ENCODE data around the gene KCNQ1.

KCNQ1 gene

GRCh38 chr11:2838676-2839294 lies 394.0 kb downstream of the KCNQ1 start:
- no peak for DNase-seq (ENCODE audit: low read depth)

GRCh38 chr11:2839395-2839943 lies 394.7 kb downstream of the KCNQ1 start:
- no peak for DNase-seq (ENCODE audit: low read depth)

DNA sequence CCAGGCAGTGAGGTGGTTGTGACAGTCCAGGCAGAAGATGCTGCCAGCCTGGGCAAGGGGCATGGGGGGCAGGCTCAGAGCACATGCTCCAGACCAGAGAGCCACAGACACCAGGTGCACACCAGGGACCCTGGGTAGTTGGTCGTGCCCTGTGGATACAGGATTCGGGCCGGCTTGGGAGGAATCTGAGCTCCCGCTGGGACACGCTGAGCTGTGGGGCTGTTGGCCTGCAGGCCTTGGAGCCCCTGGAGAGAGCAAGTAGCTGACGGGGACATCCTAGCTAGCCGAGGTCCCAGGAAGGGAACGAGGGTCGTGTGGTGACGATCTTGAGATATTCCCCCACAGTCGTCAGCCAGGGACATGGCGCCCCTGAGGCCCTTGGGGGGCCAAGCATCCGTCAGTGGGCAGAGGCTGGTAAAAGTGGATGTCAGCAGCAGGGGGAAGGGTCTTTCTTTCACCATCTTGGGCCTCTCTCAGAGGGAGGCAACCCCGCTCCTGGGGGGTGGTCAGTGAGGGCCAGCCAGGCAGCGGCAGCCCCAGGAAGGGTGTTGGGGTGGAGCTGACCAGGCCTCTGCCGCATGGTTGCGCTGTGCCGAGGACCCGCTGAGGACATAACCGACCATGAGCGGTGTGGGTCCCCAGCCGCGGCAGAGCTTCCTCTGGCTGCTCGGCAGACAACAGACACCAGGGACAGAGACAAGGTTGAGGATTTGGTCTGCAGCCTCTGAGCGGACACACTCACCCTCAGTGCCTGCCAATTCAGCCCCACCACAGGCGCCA lies 396.8 kb downstream of the KCNQ1 start:
- no peak for DNase-seq (ENCODE audit: low read depth)

GRCh38 chr11:2842876-2843275 lies 398.1 kb downstream of the KCNQ1 start:
- DNase-seq (ENCODE audit: low read depth), result no peak

DNA sequence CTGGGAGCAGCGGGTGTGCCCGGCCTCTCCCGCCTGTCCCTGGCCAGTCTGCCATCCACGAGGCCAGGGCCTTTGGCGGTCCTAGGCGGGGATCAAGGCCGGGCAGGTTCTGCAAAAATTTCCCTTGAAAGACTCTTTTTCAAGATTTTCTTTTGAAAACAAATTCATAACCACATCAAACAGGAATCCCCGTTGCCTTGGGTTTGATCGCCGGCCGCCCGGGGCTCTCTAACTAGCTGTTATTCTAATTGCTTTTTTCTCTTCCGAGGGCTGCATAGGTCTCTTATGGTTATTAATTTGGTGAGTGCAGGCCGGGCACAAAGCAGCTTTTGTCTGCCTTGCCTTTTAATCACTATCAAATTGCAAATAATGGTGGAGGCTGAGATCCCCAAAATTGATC lies 398.7 kb downstream of the KCNQ1 start:
- DNase-seq (ENCODE audit: low read depth), result no peak

DNA sequence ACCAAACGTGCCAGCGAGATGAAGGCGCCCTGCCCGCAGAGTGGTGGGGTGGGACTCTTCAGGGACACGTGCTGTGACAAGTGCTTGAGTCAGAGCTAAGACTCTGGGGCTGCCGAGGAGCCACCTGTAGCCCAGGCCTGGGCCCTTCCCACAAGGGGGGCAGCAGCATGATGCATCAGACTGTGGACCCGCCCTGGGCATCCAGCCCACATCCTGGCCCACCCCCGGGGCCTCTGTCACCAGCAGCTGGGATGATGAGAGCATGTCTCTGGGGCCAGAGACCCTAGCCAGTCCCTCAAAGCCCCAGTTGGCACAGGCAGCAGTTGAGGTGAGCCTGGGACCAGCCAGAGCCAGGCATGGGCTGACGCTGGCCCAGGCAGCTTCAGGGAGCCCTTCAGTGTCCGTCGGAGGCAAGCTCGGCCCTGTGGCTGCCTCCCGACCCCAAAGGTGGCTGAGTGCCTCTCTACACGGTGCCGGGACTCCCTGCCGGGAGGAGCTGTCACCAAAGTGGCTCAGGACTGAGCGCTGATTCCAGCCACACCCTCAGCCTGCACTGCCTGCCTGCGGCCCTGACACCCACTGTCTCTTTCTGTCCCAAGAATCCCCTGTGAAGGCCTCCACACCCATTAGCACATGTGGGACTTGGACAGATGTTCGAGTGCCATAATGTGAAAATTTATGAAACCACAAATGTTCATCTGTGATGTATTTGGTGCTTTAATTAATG lies 399.5 kb downstream of the KCNQ1 start:
- DNase-seq (ENCODE audit: low read depth), result no peak

- no peak for DNase-seq (ENCODE audit: low read depth)
These were observed 400.2 kb downstream of the KCNQ1 start for GRCh38 chr11:2844996-2845395.

DNA sequence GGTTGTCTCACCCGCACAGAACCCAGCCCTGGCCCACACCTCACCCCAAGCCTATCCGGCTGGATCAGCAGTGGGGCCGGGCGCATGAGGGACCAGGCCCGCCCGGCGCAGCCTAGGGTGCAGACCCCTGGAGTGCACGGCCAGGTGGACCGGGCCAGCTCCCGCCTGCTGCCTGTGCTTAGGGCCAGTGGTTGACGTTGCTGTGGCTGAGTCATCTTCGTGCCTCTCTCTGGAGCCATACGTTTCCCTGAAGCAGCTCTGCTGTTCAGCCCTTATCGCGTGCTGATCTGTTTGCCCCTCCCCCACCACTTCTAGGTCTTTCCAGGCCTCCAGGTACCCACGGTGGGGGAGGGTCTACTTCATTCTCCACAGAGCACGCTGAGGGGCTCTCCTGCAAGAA lies 401.2 kb downstream of the KCNQ1 start:
- DNase-seq (ENCODE audit: low read depth), result no peak

DNA sequence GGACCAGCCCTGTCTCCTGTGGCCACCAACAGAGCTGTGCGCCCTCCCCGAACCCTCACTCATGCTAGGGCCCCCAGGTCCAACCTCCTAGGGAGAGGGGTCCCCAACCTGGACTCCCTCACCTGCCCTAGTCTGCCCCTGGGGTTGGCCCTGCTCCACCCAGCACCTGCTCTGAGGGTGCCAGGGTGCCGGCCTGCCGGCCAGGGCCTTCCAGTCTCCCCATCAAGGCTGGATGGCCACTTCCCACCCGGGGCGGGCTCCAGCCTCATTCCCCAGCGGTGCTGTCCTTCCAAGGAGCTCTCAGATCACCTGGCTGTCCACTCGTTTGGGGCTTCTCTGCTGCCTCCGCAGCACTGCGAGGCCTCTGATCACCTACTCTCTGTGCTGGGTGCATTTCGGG lies 401.7 kb downstream of the KCNQ1 start:
- DNase-seq (ENCODE audit: low read depth), result no peak

GRCh38 chr11:2847561-2847960 lies 402.8 kb downstream of the KCNQ1 start:
- no peak for DNase-seq (ENCODE audit: low read depth)

DNA sequence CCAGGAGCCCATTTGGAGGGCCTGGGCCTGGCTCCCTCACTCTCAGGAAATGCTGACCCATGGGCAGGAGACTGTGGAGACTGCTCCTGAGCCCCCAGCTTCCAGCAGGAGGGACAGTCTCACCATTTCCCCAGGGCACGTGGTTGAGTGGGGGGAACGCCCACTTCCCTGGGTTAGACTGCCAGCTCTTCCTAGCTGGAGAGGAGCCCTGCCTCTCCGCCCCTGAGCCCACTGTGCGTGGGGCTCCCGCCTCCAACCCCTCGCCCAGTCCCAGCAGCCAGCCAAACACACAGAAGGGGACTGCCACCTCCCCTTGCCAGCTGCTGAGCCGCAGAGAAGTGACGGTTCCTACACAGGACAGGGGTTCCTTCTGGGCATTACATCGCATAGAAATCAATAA lies 403.7 kb downstream of the KCNQ1 start:
- DNase-seq (ENCODE audit: low read depth), result no peak

- no peak for DNase-seq (ENCODE audit: low read depth)
These were observed 405.4 kb downstream of the KCNQ1 start for GRCh38 chr11:2849994-2850770.

- DNase-seq (ENCODE audit: low read depth), result no peak
These were observed 408.6 kb downstream of the KCNQ1 start for GRCh38 chr11:2853401-2853800.

DNA sequence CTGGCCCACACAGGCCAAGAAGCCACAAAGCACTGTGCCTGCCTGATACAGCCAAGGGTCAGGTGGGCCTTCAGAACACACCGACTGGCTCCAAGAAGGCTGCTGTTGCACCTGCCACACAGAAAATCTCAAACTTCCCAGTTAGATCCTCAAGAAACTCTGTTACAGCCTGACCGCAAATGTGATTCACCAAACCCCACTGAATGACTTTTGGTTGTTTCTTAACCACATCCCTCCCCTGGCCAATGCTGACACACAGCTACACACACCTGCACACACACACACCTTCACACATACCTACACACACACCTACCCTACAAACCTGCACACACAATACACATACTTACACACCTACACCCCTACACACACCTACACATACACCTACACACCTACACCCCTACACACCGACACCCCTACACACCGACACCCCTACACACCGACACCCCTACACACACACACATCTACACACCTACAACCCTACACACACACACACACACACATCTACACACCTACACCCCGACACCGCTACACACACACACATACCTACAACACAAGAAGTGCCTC lies 409.3 kb downstream of the KCNQ1 start:
- no peak for DNase-seq (ENCODE audit: low read depth)

GRCh38 chr11:2855162-2855561 lies 410.4 kb downstream of the KCNQ1 start:
- DNase-seq (ENCODE audit: low read depth), result no peak

- DNase-seq (ENCODE audit: low read depth), result no peak
These were observed 412.5 kb downstream of the KCNQ1 start for GRCh38 chr11:2857276-2857675.

GRCh38 chr11:2857918-2858317 lies 413.1 kb downstream of the KCNQ1 start:
- no peak for DNase-seq (ENCODE audit: low read depth)

- DNase-seq (ENCODE audit: low read depth), result no peak
These were observed 414.3 kb downstream of the KCNQ1 start for GRCh38 chr11:2858995-2859698.

DNA sequence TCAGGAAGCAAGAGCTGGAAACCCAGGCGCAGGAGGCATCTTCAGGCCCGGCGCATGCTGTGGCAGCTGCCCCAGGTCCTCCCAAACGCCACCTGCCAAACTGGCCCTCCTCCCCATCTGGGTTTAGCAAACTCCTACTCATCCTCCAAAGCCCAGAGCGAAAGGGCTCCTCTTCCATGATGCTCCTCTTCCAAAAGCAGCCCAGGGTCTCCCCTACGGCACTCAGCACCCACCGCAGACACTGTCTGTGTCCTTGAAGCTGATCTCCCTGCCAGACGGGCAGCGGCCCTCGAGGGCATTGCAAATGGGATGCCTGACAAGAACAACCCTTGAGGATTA lies 414.9 kb downstream of the KCNQ1 start:
- DNase-seq (ENCODE audit: low read depth), result no peak

GRCh38 chr11:2860636-2861035 lies 415.8 kb downstream of the KCNQ1 start:
- no peak for DNase-seq (ENCODE audit: low read depth)
